GM23338 (cell line): ENCODE data around the gene ADIPOR2. TPM values are rescaled to one million over a fixed set of nuclear protein-coding genes. Genes with fewer than 3 reads are reported as not detected.
"Not testable (repeated sequence)": the region's sequence is repeated elsewhere in the genome, so short reads cannot be mapped to it uniquely, and the experiment has no call there.

Experiments used
- ATAC-seq: fragments of 200-7000 bp; cut with Tn5 transposase; 3 replicates; pipeline ENCODE4 v1.9.1; 2020
- DNase-seq: peaks from one replicate; pipeline ENCODE4 v3.0.0-alpha.2; 2015; ENCODE audit warnings: low spot score
- H2AFZ ChIP-seq: fragments of 200-600 bp; sonication (generic); 2 replicates; pipeline ENCODE4 v1.8.0; 2016; ENCODE audit warnings: antibody characterized with exemption, mild to moderate bottlenecking, moderate library complexity
- H3F3A ChIP-seq: fragments of 200-600 bp; sonication (generic); replicated peaks from 2 replicates; pipeline ENCODE4 v1.8.0; 2017; ENCODE audit warnings: antibody characterized with exemption, mixed run types, low read depth
- H3K27ac ChIP-seq: fragments of 200-600 bp; sonication (generic); 2 replicates; pipeline ENCODE4 v1.6.1; 2016; ENCODE audit warnings: low read depth
- H3K27me3 ChIP-seq: fragments of 200-600 bp; sonication (generic); 2 replicates; pipeline ENCODE4 v1.8.0; 2016; ENCODE audit warnings: mild to moderate bottlenecking, mixed run types, moderate library complexity; ENCODE audit not compliant: insufficient read depth
- H3K36me3 ChIP-seq: fragments of 200-600 bp; sonication (generic); 2 replicates; pipeline ENCODE4 v1.8.0; 2016; ENCODE audit warnings: mild to moderate bottlenecking; ENCODE audit not compliant: insufficient read depth
- H3K4me1 ChIP-seq: fragments of 200-600 bp; sonication (generic); 2 replicates; pipeline ENCODE4 v1.8.0; 2016; ENCODE audit warnings: mild to moderate bottlenecking, moderate library complexity; ENCODE audit not compliant: insufficient read depth
- H3K4me2 ChIP-seq: fragments of 200-600 bp; sonication (generic); 2 replicates; pipeline ENCODE4 v1.7.1; 2017; ENCODE audit warnings: mixed run types
- H3K4me3 ChIP-seq: fragments of 200-600 bp; sonication (generic); 2 replicates; pipeline ENCODE4 v1.6.1; 2016; ENCODE audit warnings: mixed run types
- H3K79me2 ChIP-seq: fragments of 200-600 bp; sonication (generic); replicated peaks from 2 replicates; pipeline ENCODE4 v1.8.0; 2017; ENCODE audit warnings: mild to moderate bottlenecking; ENCODE audit not compliant: insufficient read depth
- H3K9me2 ChIP-seq: fragments of 200-600 bp; sonication (generic); 2 replicates; pipeline ENCODE4 v1.8.0; 2017; ENCODE audit not compliant: insufficient read depth
- H4K20me1 ChIP-seq: fragments of 200-600 bp; sonication (generic); replicated peaks from 2 replicates; pipeline ENCODE4 v1.8.0; 2017; ENCODE audit warnings: mild to moderate bottlenecking; ENCODE audit not compliant: insufficient read depth
- H3K27ac Mint-ChIP-seq: 2 replicates; pipeline ENCODE4 v1.8.0; 2020; ENCODE audit warnings: inconsistent platforms, mild to moderate bottlenecking, moderate library complexity, mixed read lengths
- H3K27me3 Mint-ChIP-seq: 3 replicates; pipeline ENCODE4 v1.8.0; 2022; ENCODE audit warnings: low read depth, mild to moderate bottlenecking, moderate library complexity, mixed read lengths, inconsistent platforms; ENCODE audit not compliant: insufficient read depth, poor library complexity
- H3K36me3 Mint-ChIP-seq: 3 replicates; pipeline ENCODE4 v1.8.0; 2021; ENCODE audit warnings: low read depth, mild to moderate bottlenecking, inconsistent platforms, moderate library complexity, mixed read lengths
- H3K4me1 Mint-ChIP-seq: 3 replicates; pipeline ENCODE4 v1.8.0; 2020; ENCODE audit warnings: mild to moderate bottlenecking, inconsistent platforms, mixed read lengths
- H3K4me3 Mint-ChIP-seq: 3 replicates; pipeline ENCODE4 v1.8.0; 2021; ENCODE audit warnings: moderate library complexity, mild to moderate bottlenecking, inconsistent platforms, mixed read lengths
- H3K9me3 Mint-ChIP-seq: 3 replicates; pipeline ENCODE4 v1.8.0; 2020; ENCODE audit warnings: moderate library complexity, mild to moderate bottlenecking, inconsistent platforms, mixed read lengths
- CREB1 ChIP-seq: fragments of 250-450 bp; sonication (Bioruptor Pico); IDR thresholded peaks from 2 replicates; pipeline ENCODE4 v1.5.0; 2020; ENCODE audit warnings: low read depth, mild to moderate bottlenecking, moderate library complexity
- CTCF ChIP-seq, 2 experiments: fragments of 200-600 bp in 1 of 2; sonication (generic) in 1 of 2; conservative IDR thresholded peaks; 2 replicates each; pipeline versions ENCODE4 v1.5.1 to v1.6.1; 2016 to 2017; ENCODE audit warnings: antibody characterized with exemption in 2 of 2, low read depth in 2 of 2, mild to moderate bottlenecking in 2 of 2, moderate library complexity in 1 of 2
- EZH2 ChIP-seq: fragments of 200-600 bp; sonication (generic); IDR thresholded peaks from one replicate; pipeline ENCODE4 v1.8.0; 2017; ENCODE audit warnings: antibody characterized with exemption, mild to moderate bottlenecking, low read depth; ENCODE audit not compliant: unreplicated experiment
- EZH2phosphoT487 ChIP-seq: fragments of 200-600 bp; sonication (generic); IDR thresholded peaks from one replicate; pipeline ENCODE4 v1.8.1; 2018; ENCODE audit warnings: antibody characterized with exemption; ENCODE audit not compliant: unreplicated experiment
- JUNB ChIP-seq: IDR thresholded peaks from one replicate; pipeline ENCODE4 v1.6.1; 2016; ENCODE audit warnings: antibody characterized with exemption; ENCODE audit not compliant: unreplicated experiment
- STAT1 ChIP-seq: IDR thresholded peaks from one replicate; pipeline ENCODE4 v1.6.1; 2016; ENCODE audit warnings: antibody characterized with exemption; ENCODE audit not compliant: unreplicated experiment
- ZNF114 ChIP-seq: fragments of 250-450 bp; sonication (Bioruptor Pico); IDR thresholded peaks from 2 replicates; pipeline ENCODE4 v1.5.0; 2020; ENCODE audit warnings: mild to moderate bottlenecking, moderate library complexity
- ZNF331 ChIP-seq: fragments of 250-450 bp; sonication (Bioruptor Pico); IDR thresholded peaks from 2 replicates; pipeline ENCODE4 v1.5.0; 2020; ENCODE audit warnings: low read depth, mild to moderate bottlenecking, moderate library complexity
- polyA plus RNA-seq: library from polyadenylated mRNA; unstranded; fragments of >200 nt; fragmentation: Nextera tagmentation; extraction: Ambion mirVana; gene quantifications from 2 replicates; pipeline ENCODE4 v1.2.1, GENCODE V29; 2016
- total RNA-seq: library from RNA; depleted of rRNA; stranded (reverse); fragments of >200 nt; shearing (Covaris generic); gene quantifications from 2 replicates; pipeline ENCODE4 v1.2.3, GENCODE V29; 2014
- TF ChIP-seq, protein P1 (sequence below): IDR thresholded peaks from 2 replicates; pipeline ENCODE4 v1.6.1; 2016; ENCODE audit warnings: antibody characterized with exemption

The ADIPOR2 gene
- total and polyA plus RNA-seq, 2 experiments from 2014 or later: 11.7 to 36.2 TPM

DNA sequence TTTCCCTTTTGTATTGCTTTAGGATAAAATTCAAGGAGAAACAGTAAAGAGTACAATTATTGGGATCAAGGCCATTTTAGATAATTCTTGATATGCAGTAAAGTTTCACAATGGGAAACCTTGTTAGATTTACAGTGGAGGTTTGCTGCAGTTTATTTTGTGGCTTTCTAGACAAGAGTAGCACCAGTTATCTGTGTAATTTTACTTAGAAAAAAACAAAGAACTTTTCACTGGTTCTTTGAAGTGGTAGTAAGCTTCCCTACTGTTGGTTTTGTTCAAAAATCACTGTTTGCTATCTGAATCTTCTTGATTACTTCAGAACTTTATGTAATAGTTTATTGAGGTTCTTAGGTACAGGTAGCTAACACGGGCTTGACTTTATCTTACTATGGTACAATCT, 42.0 kb downstream of the ADIPOR2 start (continued):
- TF ChIP-seq EZH2 (no peak), STAT1 (no peak), JUNB (no peak), CREB1 (CRISPR knock-in tag) (no peak)
- TF ChIP-seq, protein P1, sequence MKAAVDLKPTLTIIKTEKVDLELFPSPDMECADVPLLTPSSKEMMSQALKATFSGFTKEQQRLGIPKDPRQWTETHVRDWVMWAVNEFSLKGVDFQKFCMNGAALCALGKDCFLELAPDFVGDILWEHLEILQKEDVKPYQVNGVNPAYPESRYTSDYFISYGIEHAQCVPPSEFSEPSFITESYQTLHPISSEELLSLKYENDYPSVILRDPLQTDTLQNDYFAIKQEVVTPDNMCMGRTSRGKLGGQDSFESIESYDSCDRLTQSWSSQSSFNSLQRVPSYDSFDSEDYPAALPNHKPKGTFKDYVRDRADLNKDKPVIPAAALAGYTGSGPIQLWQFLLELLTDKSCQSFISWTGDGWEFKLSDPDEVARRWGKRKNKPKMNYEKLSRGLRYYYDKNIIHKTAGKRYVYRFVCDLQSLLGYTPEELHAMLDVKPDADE: no peak

- H2AFZ ChIP-seq, H3K4me1 Mint-ChIP-seq, H3K9me2 ChIP-seq, H3F3A ChIP-seq, DNase-seq, H3K4me3 Mint-ChIP-seq, H3K27ac Mint-ChIP-seq, ATAC-seq, H3K27ac ChIP-seq, H3K9me3 Mint-ChIP-seq, H3K4me3 ChIP-seq, H3K27me3 ChIP-seq, H3K27me3 Mint-ChIP-seq, H3K4me2 ChIP-seq, H3K36me3 Mint-ChIP-seq, H3K4me1 ChIP-seq, H3K36me3 ChIP-seq: not testable (repeated sequence)
- peaks cover 100% of the 10 kb centered on the region for H3K79me2 ChIP-seq
- H4K20me1 ChIP-seq: peaks cover 14% of the 10 kb centered on the region
These were observed 42.8 kb downstream of the ADIPOR2 start for GRCh38 chr12:1733712-1734111.

- Histone ChIP-seq H3K9me2 (no peaks in the 10 kb centered on the region), H3K4me2 (no peak overlapping the region), H3K4me1 (no peaks in the 10 kb centered on the region; the same call in 1 of the 2 replicates), H4K20me1 (peaks cover 21% of the 10 kb centered on the region), H3K36me3 (no peaks in the 10 kb centered on the region), H2AFZ (no peak overlapping the region), H3F3A (no peaks in the 10 kb centered on the region), H3K79me2 (peaks cover 100% of the 10 kb centered on the region), H3K27ac (no peak overlapping the region), H3K27me3 (no peaks in the 10 kb centered on the region), H3K4me3 (no peak overlapping the region)
- H3K27ac Mint-ChIP-seq: no peak overlapping the region; the same call in 1 of the 2 replicates
- H3K4me1 Mint-ChIP-seq: peaks cover 25% of the 10 kb centered on the region
- no peaks in the 10 kb centered on the region for H3K27me3 Mint-ChIP-seq
- peaks cover 6% of the 10 kb centered on the region; the same call in 1 of the 3 replicates for H3K9me3 Mint-ChIP-seq
- H3K36me3 Mint-ChIP-seq: peaks cover 5% of the 10 kb centered on the region; the same call in 2 of the 3 replicates
- no peak overlapping the region for H3K4me3 Mint-ChIP-seq
- ATAC-seq: no peak
- no peak for DNase-seq
- TF ChIP-seq EZH2phosphoT487: no peak
- TF ChIP-seq JUNB: no peak
- no peak for TF ChIP-seq CTCF (conservative IDR thresholded peaks at IDR 0.05; ENCODE audit: low read depth in 2 of 2)
- TF ChIP-seq, protein P1: no peak
- TF ChIP-seq ZNF331 (CRISPR knock-in tag): no peak
- no peak for TF ChIP-seq STAT1
- TF ChIP-seq ZNF114 (CRISPR knock-in tag): no peak
- no peak for TF ChIP-seq CREB1 (CRISPR knock-in tag)
These were observed 46.9 kb downstream of the ADIPOR2 start for GRCh38 chr12:1737652-1738286.
